Hepatocyte (in vitro differentiated cells): ENCODE results near the gene PPIG. TPM values are rescaled to one million over a fixed set of nuclear protein-coding genes. Genes with fewer than 3 reads are reported as not detected.

Experiments
- DNase-seq: peaks from one replicate; pipeline ENCODE4 v3.0.0-alpha.2; 2016; ENCODE audit warnings: low spot score
- H2AFZ ChIP-seq: fragments of 200-600 bp; sonication (generic); 2 replicates; pipeline ENCODE4 v1.6.0; 2016; ENCODE audit warnings: antibody characterized with exemption, mild to moderate bottlenecking
- H3K27ac ChIP-seq: fragments of 200-600 bp; sonication (generic); 2 replicates; pipeline ENCODE4 v1.5.1; 2016; ENCODE audit warnings: mild to moderate bottlenecking
- H3K27me3 ChIP-seq: fragments of 200-600 bp; sonication (generic); 2 replicates; pipeline ENCODE4 v1.6.1; 2016
- H3K36me3 ChIP-seq: fragments of 200-600 bp; sonication (generic); replicated peaks from 2 replicates; pipeline ENCODE4 v1.5.1; 2016; ENCODE audit warnings: low read depth; ENCODE audit not compliant: insufficient read depth
- H3K4me1 ChIP-seq: fragments of 200-600 bp; sonication (generic); 2 replicates; pipeline ENCODE4 v1.5.1; 2016; ENCODE audit warnings: mild to moderate bottlenecking, moderate library complexity; ENCODE audit not compliant: insufficient read depth
- H3K4me2 ChIP-seq: fragments of 200-600 bp; sonication (generic); 2 replicates; pipeline ENCODE4 v1.6.0; 2016
- H3K4me3 ChIP-seq: fragments of 200-600 bp; sonication (generic); 2 replicates; pipeline ENCODE4 v1.5.1; 2016; ENCODE audit warnings: mild to moderate bottlenecking
- H3K79me2 ChIP-seq: fragments of 200-600 bp; sonication (generic); 2 replicates; pipeline ENCODE4 v1.6.0; 2017; ENCODE audit warnings: mild to moderate bottlenecking
- H3K9me2 ChIP-seq: fragments of 200-600 bp; sonication (generic); replicated peaks from 2 replicates; pipeline ENCODE4 v1.6.0; 2017; ENCODE audit warnings: mild to moderate bottlenecking; ENCODE audit not compliant: insufficient read depth
- H3K9me3 ChIP-seq: fragments of 200-600 bp; sonication (generic); 2 replicates; pipeline ENCODE4 v1.5.1; 2016; ENCODE audit warnings: low read depth, mild to moderate bottlenecking
- H4K20me1 ChIP-seq: fragments of 200-600 bp; sonication (generic); 2 replicates; pipeline ENCODE4 v1.6.0; 2016; ENCODE audit warnings: mild to moderate bottlenecking; ENCODE audit not compliant: insufficient read depth, poor library complexity, severe bottlenecking
- EZH2 ChIP-seq: fragments of 200-600 bp; sonication (generic); IDR thresholded peaks from 2 replicates; pipeline ENCODE4 v1.6.1; 2016; ENCODE audit warnings: antibody characterized with exemption, mild to moderate bottlenecking, borderline replicate concordance
- EZH2phosphoT487 ChIP-seq: fragments of 200-600 bp; sonication (generic); IDR thresholded peaks from one replicate; pipeline ENCODE4 v1.6.1; 2018; ENCODE audit warnings: antibody characterized with exemption, mild to moderate bottlenecking, low read depth, moderate library complexity; ENCODE audit not compliant: unreplicated experiment, severe bottlenecking
- WGBS: methylation state at CpG from one replicate; pipeline ENCODE4 v1.1.6; 2016; ENCODE audit warnings: low lambda C conversion rate; ENCODE audit errors: missing lambda C conversion rate; 5-methylcytosine and 5-hydroxymethylcytosine counted together
- polyA plus RNA-seq: library from polyadenylated mRNA; unstranded; fragments of >200 nt; fragmentation: Nextera tagmentation; extraction: Ambion mirVana; gene quantifications from 2 replicates; pipeline ENCODE4 v1.2.1, GENCODE V29; 2016
- total RNA-seq: library from RNA; depleted of rRNA; stranded (reverse); fragments of >200 nt; gene quantifications from 2 replicates; pipeline ENCODE4 v1.2.3, GENCODE V29; 2014
- TF ChIP-seq, protein P1 (sequence below): fragments of 200-600 bp; sonication (generic); IDR thresholded peaks from 2 replicates; pipeline ENCODE4 v1.5.1; 2016; ENCODE audit warnings: antibody characterized with exemption, mild to moderate bottlenecking; ENCODE audit not compliant: poor library complexity

The PPIG gene
- total and polyA plus RNA-seq, 2 experiments from 2014 or later, result 37.4 to 68.1 TPM

DNA sequence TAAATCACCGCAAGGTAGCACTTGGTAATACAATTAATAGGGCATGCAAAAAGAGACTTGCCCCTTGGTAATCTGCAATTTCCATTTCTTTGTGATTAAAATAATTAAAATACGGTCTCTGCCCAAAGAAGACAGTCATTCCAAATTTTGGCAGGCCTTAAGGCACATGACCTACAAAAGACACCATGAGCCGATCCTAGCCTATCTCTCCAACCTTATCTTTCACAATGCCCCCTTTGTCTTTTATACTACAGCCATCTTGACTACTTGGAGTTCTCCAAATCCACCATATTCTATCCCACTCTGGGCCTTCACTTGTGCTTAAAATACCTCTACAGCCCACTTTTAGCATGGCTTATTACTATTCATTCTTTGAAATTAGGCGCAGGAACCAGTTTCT is 86.8 kb downstream of the PPIG start:
- H3K9me2 ChIP-seq, result no peaks in the 10 kb centered on the region
- H3K79me2 ChIP-seq, result no peaks in the 10 kb centered on the region
- no peak overlapping the region for H2AFZ ChIP-seq
- no peaks in the 10 kb centered on the region for H4K20me1 ChIP-seq
- no peak for DNase-seq
- no peak for TF ChIP-seq EZH2
- TF ChIP-seq, protein P1, sequence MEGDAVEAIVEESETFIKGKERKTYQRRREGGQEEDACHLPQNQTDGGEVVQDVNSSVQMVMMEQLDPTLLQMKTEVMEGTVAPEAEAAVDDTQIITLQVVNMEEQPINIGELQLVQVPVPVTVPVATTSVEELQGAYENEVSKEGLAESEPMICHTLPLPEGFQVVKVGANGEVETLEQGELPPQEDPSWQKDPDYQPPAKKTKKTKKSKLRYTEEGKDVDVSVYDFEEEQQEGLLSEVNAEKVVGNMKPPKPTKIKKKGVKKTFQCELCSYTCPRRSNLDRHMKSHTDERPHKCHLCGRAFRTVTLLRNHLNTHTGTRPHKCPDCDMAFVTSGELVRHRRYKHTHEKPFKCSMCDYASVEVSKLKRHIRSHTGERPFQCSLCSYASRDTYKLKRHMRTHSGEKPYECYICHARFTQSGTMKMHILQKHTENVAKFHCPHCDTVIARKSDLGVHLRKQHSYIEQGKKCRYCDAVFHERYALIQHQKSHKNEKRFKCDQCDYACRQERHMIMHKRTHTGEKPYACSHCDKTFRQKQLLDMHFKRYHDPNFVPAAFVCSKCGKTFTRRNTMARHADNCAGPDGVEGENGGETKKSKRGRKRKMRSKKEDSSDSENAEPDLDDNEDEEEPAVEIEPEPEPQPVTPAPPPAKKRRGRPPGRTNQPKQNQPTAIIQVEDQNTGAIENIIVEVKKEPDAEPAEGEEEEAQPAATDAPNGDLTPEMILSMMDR, result no peak
- no peak for TF ChIP-seq EZH2phosphoT487
- WGBS, result 94% methylated on average over 4 of the region's 4 CpGs
- H3K4me1 ChIP-seq, result no peaks in the 10 kb centered on the region
- H3K27ac ChIP-seq, result no peak overlapping the region
- H3K9me3 ChIP-seq, result no peaks in the 10 kb centered on the region
- no peak overlapping the region for H3K4me2 ChIP-seq
- no peak overlapping the region for H3K4me3 ChIP-seq
- no peaks in the 10 kb centered on the region for H3K36me3 ChIP-seq
- no peaks in the 10 kb centered on the region for H3K27me3 ChIP-seq

DNA sequence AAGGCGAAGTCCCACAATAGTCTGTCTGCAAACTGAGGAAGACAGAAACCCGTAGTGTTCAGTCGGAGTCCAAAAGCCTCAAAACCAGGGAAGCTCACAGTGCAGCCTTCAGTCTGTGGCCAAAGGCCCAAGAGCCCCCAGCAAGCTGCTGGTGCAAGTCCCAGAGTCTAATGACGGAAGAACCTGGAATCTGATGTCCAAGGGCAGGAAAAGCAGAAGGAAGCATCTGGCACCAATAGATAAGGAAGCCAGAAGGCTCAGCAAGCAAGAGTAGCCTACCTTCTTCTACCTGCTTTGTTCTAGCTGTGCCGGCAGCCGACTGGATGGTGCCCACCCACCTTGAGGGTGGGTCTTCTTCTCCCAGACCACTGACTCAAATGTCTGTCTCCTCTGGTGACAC is 88.3 kb downstream of the PPIG start:
- Histone ChIP-seq H3K4me2 (no peak overlapping the region), H2AFZ (no peak overlapping the region), H4K20me1 (no peaks in the 10 kb centered on the region), H3K27ac (no peak overlapping the region), H3K79me2 (no peaks in the 10 kb centered on the region), H3K36me3 (no peaks in the 10 kb centered on the region), H3K9me3 (no peaks in the 10 kb centered on the region), H3K4me1 (no peaks in the 10 kb centered on the region), H3K9me2 (no peaks in the 10 kb centered on the region), H3K27me3 (no peaks in the 10 kb centered on the region), H3K4me3 (no peak overlapping the region)
- 93% methylated on average over 6 of the region's 6 CpGs for WGBS
- DNase-seq, result no peak
- TF ChIP-seq EZH2 (no peak), EZH2phosphoT487 (no peak)
- TF ChIP-seq, protein P1, result no peak

DNA sequence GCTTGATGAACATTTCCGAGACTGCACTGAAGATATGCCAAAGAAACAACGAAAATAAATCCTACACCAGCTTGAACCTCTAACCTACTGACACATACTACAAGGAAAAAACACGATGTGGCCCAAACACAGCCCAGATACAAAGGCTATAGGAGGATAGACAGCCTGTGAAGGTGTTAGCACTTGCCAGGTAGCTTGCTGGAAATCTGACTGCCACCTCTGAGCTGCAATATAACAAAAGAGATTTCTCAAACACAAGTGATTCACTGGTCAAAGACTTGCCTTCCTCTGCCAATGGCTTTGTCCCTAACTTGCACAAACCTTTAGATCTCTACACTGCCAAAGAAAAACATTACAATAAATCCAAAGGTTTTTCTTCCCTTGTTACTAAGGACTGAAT is 89.0 kb downstream of the PPIG start:
- Histone ChIP-seq H4K20me1 (no peaks in the 10 kb centered on the region), H3K4me1 (no peaks in the 10 kb centered on the region), H3K4me2 (no peak overlapping the region), H2AFZ (no peak overlapping the region), H3K27ac (no peak overlapping the region), H3K9me2 (no peaks in the 10 kb centered on the region), H3K4me3 (no peak overlapping the region), H3K79me2 (no peaks in the 10 kb centered on the region), H3K36me3 (no peaks in the 10 kb centered on the region), H3K9me3 (no peaks in the 10 kb centered on the region), H3K27me3 (no peaks in the 10 kb centered on the region)
- no peak for DNase-seq
- 86% methylated on average over 3 of the region's 3 CpGs for WGBS
- TF ChIP-seq EZH2 (no peak), EZH2phosphoT487 (no peak)
- TF ChIP-seq, protein P1, result no peak

DNA sequence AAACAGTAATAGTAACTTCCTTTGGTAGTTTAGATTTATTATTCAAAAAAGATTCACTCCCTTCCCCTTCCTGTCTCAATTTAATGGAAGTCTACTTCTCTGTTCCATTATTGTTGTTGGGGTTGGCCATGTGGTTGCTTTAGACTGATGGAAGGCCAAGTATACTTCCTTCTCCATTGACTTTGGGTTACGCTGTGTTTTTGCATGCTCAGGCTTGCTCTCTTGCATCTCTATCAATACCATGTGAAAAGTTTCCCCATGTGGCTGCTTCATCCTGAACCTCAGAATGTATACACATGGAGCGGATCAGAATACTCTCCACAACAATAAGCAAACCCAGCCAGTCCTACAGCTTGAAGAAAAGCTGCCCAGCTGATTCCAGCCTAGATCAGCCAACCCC is 89.8 kb downstream of the PPIG start:
- no peaks in the 10 kb centered on the region for H3K36me3 ChIP-seq
- no peak for DNase-seq
- H3K79me2 ChIP-seq, result no peaks in the 10 kb centered on the region
- H2AFZ ChIP-seq, result no peak overlapping the region
- H4K20me1 ChIP-seq, result no peaks in the 10 kb centered on the region
- no peaks in the 10 kb centered on the region for H3K9me3 ChIP-seq
- H3K4me2 ChIP-seq, result no peak overlapping the region
- H3K9me2 ChIP-seq, result no peaks in the 10 kb centered on the region
- no peak overlapping the region for H3K4me3 ChIP-seq
- no peaks in the 10 kb centered on the region for H3K4me1 ChIP-seq
- WGBS, result 97% methylated on average over 2 of the region's 2 CpGs
- H3K27ac ChIP-seq, result no peak overlapping the region
- TF ChIP-seq, protein P1, result no peak
- no peak for TF ChIP-seq EZH2
- TF ChIP-seq EZH2phosphoT487, result no peak
- H3K27me3 ChIP-seq, result no peaks in the 10 kb centered on the region
